HG02885 (cell line): ENCODE results near the gene MAP4K4.
"Not testable (repeated sequence)": the region's sequence is repeated elsewhere in the genome, so short reads cannot be mapped to it uniquely, and the experiment has no call there.

Experiments
- ATAC-seq: cut with Tn5 transposase; IDR thresholded peaks from one replicate; pipeline ENCODE4 v1.9.1; 2021; ENCODE audit warnings: mild to moderate bottlenecking; ENCODE audit not compliant: unreplicated experiment, poor library complexity

MAP4K4 gene

DNA sequence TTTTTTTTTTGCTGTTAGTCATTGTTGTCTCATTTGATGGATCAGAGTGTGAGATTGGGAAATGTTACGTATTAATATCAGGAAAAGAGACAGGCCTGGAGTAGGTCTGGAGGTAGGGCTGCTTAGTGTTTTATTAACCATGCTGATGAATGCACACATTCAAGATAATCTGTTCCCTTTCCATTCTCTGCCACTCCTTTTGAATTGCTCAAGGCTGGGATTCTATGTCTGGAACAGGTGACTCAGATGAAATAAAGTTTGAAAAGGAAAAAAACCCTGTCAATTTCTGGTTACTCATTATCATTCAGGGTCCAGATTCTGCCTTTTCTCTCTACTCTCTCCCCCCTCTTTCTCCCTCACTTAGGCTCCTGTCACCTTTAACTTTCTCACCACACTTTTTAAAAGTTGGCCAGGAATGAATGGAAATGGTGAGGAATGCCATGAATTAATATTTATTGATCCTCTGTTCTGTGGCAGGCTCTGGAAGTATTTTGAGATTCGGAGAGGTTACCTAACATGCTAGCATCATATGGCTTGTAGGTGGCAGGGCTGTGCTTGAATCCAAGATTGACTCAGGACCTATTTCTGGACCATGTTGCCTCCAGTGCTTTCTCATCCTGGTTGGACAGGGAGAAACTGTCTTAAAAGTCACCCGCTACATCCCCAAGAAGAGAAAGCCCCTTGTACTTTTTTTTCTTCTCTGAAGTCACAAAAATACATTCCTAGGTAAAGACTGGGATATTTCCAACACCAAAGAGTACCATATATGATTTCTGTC, 40.2 kb downstream of the MAP4K4 start:
- ATAC-seq, result no peak

DNA sequence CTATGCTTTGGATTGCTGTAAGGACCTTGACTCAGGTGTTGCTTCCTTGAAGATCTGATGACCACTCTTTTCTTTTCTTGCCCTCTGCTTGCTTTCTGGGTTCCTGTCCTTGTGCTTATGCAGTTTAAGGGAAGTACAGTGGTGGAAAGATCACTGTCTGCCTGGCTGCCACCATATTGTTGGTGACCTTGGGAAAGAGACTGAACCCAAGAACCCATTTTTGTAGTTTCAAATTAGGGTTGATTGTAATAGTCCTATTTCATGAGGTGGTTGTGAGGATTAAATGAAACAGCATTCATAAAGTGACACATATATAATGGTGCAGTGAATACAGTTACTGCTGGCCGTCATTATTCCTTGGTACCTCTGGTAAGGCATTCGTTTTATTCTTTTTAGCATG, 41.1 kb downstream of the MAP4K4 start:
- no peak for ATAC-seq

DNA sequence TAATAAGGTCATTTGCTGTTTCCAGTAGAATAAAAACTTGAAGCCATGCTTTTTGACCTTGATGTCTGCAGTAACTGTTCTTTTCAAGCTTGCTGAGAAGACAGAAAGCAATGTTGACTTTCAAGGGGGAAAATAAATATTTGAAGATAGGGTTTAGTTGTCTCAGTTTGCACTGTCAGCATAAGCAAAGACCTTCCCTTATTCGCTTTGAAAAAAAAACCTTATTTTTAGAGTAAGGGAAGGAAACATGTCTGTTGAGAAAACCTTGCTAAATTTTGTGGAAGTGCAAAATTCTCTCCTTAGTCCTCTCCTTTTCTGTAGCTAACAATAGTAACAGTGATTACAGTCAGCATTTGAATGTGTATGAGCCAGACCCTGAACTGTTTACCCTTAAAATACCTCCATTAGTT, 43.1 kb downstream of the MAP4K4 start:
- no peak for ATAC-seq

DNA sequence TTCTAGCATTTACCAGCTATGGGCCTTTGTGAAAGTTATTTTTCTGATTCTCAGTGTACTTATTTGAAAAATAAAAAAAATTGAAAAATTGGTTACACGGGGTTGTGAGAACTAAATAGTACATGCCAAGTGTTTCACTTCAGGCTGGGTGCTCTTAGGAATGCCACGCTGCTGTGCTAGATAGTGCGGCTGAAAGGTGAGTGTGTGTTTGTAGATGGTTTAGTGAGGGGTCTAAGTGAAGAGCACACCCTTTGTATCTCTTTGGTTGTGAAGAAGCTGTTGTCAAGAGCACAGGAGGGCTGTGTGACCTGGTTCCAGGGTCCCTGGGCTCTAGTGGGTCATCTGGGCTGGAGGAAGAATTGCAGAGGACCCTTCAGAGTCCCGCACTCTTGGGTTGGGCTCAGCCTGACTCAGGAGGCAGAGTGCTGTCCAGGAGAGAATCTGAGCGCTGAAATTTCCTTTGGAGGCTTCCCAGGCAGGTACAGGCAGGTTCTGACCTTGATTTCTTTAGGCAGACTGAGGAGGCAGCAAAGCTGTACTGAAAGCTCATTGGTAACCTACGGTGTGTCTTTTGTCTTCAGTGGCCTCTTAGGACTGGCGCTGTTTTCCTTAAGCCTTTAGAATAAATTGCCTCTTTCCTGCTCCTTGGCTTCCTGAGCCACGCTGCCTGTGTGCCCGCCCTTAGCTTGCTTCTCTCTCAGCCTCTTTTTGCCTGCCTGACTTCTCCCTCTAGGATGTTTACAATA, 44.4 kb downstream of the MAP4K4 start:
- ATAC-seq, result no peak

DNA sequence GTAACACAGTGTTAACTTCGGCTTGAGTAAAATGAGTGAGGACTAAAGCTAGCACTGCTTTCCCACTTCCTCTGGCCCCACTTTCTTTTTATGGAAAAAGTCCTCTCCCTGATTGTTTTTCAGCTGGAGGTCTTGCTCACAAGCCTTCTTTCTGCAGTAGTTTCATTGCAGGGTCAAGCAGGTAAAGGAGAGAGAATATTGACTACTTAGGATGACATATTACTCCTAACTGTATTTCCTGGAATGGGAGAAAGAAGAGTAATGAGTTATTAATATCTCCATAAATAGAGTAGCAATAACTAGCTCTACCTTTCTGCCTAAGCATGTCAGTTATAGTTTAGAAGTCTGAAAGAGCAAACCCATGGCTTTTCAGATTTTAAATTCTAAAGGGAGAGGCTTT, 45.0 kb downstream of the MAP4K4 start:
- no peak for ATAC-seq

DNA sequence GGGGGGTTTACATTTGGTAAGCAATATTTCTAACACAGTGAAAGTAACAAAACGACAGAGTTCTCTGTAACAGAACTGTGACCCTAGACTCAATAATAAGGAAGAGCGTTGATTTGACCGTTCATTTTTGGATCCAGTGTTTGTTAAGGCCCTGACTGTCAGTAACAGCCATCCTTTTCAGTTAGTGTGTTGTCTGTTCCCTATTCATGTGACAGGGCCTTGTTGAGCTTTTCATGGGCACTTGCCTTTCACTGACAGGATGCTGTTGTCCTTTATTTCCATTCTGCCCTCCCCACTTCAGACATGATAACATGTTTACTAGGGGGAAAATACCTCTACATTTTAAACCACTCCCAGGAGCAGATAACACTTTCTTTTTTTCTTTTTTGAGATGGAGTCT, 45.8 kb downstream of the MAP4K4 start:
- ATAC-seq, result no peak

DNA sequence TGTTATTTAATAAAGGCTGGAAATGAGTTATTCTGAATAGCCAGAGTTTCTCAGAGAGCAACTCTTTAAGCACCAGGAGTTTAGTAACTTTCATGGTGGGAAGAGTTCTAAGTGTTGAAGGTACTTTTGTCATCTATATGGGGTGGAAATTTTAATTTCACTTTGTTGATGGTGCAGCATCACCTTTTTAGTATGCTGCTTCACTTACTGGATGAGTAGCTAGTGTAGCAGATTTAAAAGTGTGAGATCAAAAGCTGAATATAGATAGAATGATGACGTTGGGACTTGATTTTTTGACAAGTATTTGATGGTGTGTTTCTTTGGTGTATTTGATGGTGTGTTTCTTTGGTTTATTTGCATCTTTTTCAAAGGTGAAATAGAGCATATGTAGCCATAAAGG, 47.3 kb downstream of the MAP4K4 start:
- ATAC-seq, result no peak

DNA sequence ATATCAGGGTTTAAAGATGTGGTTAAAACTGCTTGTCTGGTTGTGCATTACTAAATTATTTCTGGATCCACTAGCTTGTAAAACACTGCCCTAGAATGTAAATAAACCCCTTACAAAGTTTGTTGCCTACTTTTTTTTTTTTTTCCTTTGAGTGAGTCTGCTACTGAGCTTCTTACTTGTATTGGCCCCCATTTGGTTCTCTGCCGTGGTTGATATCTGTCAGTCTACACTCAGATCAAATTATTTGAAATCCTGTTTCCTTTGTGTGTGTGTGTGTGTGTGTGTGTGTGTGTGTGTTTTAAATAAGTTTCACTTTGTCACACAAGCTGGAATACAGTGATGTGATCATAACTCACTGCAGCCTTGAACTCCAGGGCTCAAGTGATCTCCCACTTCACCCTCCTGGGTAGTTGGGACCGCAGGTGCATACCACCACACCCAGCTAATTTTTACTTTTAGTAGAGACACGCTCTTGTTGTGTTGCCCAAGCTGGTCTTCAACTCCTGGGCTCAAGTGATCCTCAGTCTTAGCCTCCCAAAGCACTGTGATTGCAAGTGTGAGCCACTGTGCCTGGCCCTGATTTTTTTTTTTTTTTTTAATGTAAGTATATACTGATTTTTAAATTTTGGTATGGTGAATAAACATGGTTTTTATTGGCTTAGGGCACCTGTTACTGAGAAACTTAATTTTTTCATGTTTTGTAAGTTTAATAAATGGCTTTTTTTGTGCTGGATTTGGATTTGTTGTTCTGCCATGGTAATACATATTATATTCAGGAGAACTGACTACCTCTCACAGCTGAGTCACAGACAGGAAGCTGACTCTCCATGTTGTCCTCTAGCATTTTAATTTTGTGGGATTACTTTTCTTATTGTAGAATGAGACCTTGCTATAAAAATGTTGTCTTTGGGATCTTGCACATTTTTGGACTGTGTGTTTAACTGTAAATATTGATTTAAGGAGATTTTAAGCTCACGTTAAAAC, 48.5 kb downstream of the MAP4K4 start:
- ATAC-seq, result no peak

DNA sequence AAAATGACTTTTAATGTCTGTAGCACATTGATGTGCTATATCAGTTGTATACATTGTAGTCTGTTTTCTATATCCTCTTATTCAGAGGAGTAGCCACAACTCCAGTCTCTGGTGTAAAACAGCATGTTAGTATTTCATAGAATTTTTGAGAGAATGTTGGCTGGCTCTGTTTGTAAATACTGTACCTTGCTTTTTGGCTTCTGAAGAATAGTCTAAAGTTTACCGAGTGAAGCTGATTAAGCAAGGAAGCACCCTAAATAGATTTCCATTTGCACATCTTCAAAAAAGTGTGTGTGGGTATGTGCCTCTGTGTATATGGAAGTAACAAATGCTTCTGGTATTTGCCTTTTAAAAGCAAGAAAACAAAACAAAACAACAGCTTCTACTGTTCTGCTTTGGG, 50.5 kb downstream of the MAP4K4 start:
- no peak for ATAC-seq

DNA sequence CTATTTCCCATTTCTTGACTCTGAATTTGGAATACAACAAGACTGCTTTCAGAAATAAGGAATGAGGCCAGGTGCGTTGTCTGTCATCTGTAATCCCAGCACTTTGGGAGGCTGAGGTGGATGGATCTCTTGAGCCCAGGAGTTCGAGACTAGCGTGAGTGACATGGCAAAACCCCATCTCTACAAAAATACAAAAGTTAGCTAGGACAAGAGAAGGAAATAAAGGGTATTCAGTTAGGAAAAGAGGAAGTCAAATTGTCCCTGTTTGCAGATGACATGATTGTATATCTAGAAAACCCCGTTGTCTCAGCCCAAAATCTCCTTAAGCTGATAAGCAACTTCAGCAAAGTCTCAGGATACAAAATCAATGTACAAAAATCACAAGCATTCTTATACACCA, 51.0 kb downstream of the MAP4K4 start:
- not testable (repeated sequence) for ATAC-seq

DNA sequence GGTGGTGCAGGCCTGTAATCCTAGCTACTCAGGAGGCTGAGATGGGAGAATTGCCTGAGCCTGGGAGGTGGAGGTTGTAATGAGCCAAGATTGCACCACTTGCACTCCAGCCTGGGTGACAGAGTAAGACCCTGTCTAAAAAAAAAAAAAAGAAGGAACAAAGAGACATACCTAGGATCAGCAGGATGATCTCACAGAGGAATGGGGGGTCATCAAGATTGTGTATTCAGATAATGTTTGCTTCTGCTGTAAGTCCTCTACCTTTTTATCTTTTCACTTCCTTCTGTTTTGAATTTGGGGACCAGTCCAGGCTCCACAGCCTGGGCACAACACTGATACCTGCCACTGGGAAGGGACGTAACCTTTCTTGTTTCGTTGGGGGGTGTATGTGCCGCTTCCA, 53.2 kb downstream of the MAP4K4 start:
- ATAC-seq, result no peak

DNA sequence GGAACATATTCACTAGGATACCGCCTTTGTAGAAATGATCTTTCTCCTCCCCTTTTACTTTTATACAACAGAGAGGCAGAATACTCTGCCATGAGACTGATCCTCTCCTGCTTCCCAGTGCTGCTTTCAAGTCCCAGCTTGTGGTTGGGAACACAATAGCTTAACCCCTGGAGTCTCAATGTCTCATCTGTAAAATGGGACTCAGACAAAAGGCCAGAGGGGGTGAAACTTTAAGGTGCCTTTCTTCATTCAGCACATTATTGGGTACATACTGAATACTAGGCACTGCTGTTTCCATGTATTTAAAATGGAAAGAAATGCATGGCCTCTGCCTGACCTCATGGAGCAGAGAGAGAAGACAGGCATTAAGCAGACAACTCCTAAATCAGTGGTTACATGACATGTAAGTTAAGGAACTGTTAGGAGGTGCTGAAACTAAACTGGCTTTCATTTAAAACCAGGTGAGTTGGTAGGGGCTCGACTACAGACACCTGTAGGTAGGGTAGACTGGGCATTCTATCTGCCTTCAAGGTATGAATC, 53.8 kb downstream of the MAP4K4 start:
- ATAC-seq, result no peak

DNA sequence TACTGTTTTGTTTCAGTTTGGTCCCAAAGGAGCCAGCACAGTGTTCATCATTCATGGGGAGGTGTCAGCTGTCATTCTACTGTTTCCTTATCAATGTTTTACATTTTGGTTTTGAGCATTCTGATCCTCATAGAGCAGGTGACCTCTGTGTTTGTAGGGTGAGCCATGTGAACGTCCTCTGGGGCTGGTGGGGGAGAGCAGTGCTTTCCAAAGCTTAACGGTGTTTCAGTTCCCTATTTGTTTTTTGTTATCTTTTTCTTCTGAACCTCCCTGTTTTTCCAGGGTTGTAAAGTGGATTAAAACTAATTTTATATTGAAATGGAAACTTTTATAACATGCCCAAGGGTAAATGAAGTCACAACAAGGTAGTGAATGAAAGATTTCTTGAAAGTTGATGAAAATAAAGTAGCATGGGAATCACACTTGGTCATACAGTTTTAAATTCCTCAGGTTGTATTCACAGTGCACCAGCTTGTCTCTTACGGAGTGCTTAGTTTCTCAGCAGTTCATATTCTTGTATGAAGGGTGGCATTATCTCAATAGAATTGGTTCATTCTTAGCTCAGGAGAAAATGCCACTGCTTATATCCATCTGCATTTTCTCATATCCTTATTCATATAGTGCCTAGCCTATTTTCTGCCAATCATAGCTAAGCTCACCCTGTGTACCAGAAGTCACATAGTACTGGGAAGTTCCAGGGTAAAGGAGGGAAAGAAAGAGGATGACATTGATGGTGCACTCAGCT, 54.5 kb downstream of the MAP4K4 start:
- peak; percentile 69 for ATAC-seq

DNA sequence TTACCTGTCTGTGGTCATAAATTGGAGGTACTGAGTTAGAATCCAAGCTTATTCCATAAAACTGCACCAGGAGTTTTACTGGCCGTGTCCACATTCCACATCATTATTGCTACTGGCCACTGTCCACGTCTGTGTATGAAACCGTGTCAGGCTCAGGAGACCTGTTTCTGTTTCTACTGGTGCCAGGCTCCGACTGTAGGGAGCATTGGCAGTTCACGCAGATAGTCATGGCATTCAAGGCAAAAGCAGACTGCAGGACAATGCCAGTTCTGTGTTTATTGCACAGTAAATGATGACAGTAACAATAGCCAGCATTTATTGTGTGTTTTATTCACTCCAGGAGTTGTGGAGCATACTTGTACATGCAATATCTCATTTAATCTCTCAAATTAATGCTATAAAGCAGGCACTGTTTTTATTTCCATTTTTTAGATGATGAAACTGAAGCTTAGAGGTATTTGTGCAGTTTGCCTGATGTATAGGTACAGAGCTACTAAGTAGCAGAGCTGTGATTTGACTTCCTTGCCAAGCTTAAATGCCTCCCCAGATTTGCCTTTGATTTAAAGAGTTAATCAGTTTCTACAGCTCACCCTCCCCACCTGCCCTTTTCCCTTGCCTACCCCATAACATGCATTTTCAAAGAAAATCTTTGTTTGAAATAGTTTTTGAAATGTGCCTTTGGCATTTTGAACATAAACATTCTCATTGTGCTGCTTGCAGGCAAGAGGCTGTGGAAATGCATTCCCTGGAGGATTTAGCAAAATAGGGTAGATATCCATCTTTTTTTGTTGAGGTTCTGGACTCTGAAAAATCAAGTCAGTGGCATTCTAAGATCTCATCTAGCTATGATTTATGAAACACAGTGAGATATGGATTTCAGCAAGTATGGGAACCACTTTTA, 55.5 kb downstream of the MAP4K4 start:
- ATAC-seq, result no peak

DNA sequence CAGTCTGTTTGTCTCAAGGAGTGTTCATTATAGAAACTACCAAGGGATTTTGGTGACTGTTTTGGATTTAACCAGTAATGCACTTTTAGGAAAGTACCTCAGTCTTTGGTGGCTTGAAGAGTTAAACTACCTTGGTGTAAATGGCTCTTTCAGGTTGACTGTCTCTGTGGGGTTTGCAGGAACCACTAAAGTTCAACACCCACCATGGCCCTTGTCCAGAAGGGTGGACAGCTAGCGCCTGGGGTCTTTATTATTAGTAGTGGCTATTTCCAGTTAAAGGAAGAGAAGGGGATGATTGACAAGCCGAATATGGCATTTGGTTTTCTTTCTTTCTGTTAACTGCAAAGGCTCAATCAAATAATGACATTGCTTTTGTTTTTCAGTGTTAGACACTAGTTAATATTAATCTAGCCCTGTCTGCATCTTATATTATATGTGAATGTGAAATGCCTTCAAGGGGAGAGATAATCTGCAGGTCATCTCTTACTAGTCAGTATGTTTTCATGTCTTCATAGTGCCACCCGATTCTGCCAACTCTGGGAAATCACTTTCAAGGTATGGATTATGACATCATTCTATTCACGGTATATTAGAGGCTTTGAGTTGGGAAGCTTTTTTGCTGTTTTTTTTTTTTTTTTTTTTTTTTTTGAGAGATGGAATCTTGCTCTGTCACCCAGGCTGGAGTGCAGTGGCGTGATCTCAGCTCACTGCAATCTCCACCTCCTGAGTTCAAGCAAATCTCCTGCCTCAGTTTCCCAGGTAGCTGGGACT, 56.4 kb downstream of the MAP4K4 start:
- ATAC-seq, result peak; percentile 43

DNA sequence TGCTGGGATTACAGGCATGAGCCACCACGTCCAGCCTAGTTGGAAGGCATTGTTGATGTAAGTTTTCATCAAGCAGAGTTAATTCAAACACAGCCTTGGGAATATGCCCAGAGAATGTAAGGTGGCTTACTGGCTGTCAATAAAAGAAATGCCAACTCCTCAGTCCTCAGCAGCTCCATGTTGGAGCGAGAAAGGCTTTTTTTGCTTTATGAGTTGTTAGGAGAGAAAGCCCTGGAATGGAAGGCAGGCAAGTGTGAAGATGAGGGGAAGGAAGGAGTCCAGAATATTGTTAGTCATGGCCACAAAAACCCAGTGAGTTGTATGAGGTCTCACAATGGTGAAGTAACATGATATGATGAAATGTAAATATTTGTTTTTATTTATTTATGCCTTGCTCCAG, 57.1 kb downstream of the MAP4K4 start:
- ATAC-seq, result no peak

DNA sequence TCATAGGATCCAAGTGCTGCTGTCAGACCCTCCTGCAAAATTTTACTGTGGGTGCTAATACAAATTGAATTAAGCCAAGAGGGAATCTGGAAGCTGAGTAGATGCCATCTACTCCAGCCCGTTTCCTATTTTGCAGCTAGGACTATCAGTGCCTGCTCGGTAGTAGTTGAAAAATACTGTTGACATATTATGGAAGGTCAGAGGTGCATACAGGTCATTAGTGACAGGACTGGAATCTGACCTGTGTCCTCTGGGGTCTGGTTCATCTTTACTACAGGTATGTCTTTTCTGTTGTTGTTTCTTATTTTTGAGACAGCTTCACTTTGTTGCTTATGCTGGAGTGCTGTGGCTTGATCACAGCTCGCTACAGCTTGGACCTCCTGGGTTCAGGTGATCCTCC, 58.8 kb downstream of the MAP4K4 start:
- ATAC-seq, result no peak

DNA sequence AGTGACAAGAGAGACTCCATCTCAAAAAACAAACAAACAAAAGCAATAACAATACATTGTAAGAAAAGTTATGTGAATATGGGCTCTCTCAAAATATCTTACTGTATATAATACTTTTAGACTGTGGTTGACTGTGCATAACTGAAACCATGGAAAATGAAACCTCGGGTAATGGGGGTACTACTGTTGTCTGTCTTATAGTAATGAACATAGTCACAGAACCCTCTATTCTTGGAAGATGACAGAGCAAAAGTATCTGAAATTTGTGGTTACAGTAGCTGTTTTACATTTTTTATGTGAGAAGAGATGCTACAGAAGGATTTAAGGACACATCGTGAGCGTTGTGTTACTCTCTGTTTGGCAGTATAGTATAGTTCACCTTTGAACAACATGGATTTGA, 60.5 kb downstream of the MAP4K4 start:
- ATAC-seq, result peak; percentile 63
